Uterus (tissue), 4 donors: ENCODE data around the gene HEPN1. TPM values are rescaled to one million over a fixed set of nuclear protein-coding genes. Genes with fewer than 3 reads are reported as not detected.
A peak's percentile ranks its signal among the peaks of the same experiment; 100 is the strongest.

Experiments
- DNase-seq, 2 donors: peaks; one replicate each; pipeline ENCODE4 v3.0.0-alpha.2; 2019 to 2020
- H3K27ac ChIP-seq, 2 donors: fragments of 200-600 bp; sonication (generic); 1 replicate in 1 of 2; 2 replicates in 1 of 2; pipeline ENCODE4 v1.5.1; 2016 to 2018
- H3K27me3 ChIP-seq, 2 donors: fragments of 200-600 bp; sonication (generic); one replicate each; pipeline ENCODE4 v1.5.1; 2018 to 2019; ENCODE audit warnings: control low read depth in 1 of 2
- H3K36me3 ChIP-seq, 2 donors: fragments of 200-600 bp; sonication (generic); one replicate each; pipeline ENCODE4 v1.5.1; 2019; ENCODE audit warnings: control low read depth in 1 of 2
- H3K4me1 ChIP-seq, 2 donors: fragments of 200-600 bp; sonication (generic); one replicate each; pipeline ENCODE4 v1.5.1; 2018 to 2019; ENCODE audit warnings: control low read depth in 1 of 2
- H3K4me3 ChIP-seq, 2 donors: fragments of 200-600 bp; sonication (generic); 1 replicate in 1 of 2; 2 replicates in 1 of 2; pipeline ENCODE4 v1.5.1; 2018 to 2019; ENCODE audit warnings: mild to moderate bottlenecking in 1 of 2
- H3K9me3 ChIP-seq, 2 donors: fragments of 200-600 bp; sonication (generic); one replicate each; pipeline ENCODE4 v1.5.1; 2019; ENCODE audit warnings: control low read depth in 1 of 2
- POLR2A ChIP-seq, 2 donors: fragments of 450-650 bp; IDR thresholded peaks; one replicate each; pipeline ENCODE4 v1.6.1; 2016; ENCODE audit warnings: antibody characterized with exemption in 2 of 2, mild to moderate bottlenecking in 1 of 2, moderate library complexity in 1 of 2
- intact Hi-C: fragments of 100-400 bp; cut with DNase I; formaldehyde crosslinking; loops from one replicate; pipeline ENCODE4 v1.15.1; 2023; ENCODE audit warnings: low total_unique reads
- total RNA-seq, 4 donors: library from RNA; depleted of rRNA in 3 of 4; stranded (reverse); fragments of >200 nt in 3 of 4; gene quantifications; one replicate each; pipeline versions ENCODE4 v1.1.0 to v1.2.4, GENCODE V29; 2014 to 2023
- TF ChIP-seq, protein P1 (sequence below), 4 experiments: fragments of 200-600 bp in 2 of 4; fragments of 450-650 bp in 2 of 4; sonication (generic) in 2 of 4; IDR thresholded peaks; one replicate each; pipeline ENCODE4 v1.5.1; 2016 to 2019; ENCODE audit warnings: antibody characterized with exemption in 4 of 4, mild to moderate bottlenecking in 2 of 4, moderate library complexity in 1 of 4
- donor health status: DM: yes; HTN: yes; CAD: no.

HEPN1 gene
- total RNA-seq, 4 donors from 2014 or later, result not detected

DNA sequence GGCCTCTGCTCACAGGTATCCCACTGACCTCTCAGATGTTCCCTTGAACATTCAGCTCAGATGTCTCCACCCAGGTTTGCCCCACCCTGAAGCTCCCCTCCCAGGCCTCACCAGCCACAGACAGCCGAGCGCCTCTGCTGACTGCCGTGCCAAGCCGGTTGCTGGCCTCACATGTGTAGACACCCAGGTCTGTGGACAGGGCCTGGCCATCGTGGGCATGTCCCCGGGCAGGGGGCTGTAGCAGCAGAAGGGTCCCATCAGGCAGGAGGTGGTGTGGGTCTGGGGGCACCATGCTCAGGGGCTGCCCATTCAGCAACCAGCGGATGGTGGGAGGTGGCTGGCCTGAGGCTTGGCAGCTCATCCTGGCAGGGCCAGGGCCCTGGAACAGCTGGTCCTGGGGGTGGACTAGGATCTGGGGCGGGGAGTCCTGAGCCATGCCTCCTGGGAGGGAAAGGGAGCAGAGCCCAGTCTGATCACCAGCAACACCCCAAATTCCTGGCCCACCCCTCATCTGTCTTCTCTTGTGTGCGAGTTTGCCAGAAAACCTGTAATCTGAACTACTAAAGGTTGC is 22.1 kb upstream of the HEPN1 start:
- Histone ChIP-seq H3K27me3 (no peaks in the 10 kb centered on the region), H3K36me3 (no peaks in the 10 kb centered on the region), H3K27ac (peak overlapping the region; percentile 32 to 61), H3K9me3 (no peaks in the 10 kb centered on the region), H3K4me1 (no peaks in the 10 kb centered on the region), H3K4me3 (peak overlapping the region in 1 of 2 donors; percentile 21)
- TF ChIP-seq, protein P1, sequence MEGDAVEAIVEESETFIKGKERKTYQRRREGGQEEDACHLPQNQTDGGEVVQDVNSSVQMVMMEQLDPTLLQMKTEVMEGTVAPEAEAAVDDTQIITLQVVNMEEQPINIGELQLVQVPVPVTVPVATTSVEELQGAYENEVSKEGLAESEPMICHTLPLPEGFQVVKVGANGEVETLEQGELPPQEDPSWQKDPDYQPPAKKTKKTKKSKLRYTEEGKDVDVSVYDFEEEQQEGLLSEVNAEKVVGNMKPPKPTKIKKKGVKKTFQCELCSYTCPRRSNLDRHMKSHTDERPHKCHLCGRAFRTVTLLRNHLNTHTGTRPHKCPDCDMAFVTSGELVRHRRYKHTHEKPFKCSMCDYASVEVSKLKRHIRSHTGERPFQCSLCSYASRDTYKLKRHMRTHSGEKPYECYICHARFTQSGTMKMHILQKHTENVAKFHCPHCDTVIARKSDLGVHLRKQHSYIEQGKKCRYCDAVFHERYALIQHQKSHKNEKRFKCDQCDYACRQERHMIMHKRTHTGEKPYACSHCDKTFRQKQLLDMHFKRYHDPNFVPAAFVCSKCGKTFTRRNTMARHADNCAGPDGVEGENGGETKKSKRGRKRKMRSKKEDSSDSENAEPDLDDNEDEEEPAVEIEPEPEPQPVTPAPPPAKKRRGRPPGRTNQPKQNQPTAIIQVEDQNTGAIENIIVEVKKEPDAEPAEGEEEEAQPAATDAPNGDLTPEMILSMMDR (IDR thresholded peaks at IDR 0.05), result no peak
- TF ChIP-seq POLR2A (IDR thresholded peaks at IDR 0.05), result no peak
- intact Hi-C loops, result no loop called here
- DNase-seq, result peak in 1 of 2 donors; percentile 26

DNA sequence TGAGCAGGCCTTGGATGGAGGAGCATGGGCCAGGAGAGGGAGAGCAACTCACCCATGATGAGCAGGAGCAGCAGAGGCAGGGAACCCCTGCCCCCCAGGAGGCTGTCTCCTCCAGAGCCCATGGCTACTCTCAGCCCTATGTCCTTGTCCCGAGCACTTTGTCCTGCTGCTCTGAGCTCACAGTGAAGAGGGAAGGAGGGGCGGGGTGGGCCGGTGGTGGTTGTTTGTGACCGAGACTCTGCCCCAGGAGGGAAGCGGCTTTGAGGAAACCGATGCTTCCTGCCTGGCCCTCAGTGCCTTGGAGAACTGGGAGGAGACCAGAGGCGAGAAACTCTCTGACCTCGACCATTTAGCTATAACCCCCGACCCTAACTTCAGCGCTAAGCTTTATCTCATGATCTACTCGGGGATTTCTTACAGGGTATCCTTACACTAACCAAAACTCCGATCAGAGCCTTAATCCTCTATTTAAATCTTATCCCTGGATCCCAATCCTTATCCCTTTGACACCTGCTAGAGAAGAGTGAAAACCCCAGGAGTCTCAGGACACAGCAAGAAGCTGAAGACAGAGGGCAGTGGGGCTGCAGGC is 21.3 kb upstream of the HEPN1 start, which contains the start of gene ROBO4:
ROBO4 (minus strand) TSS at position 192 of the 589 bp plus-strand sequence; CDS start at position 122, 70 bp downstream.
- intact Hi-C loops, result no loop called here
- H3K4me3 ChIP-seq, result peak within 1 kb of the TSS in 1 of 2 donors; percentile 21
- no peaks in the 10 kb centered on the region for H3K27me3 ChIP-seq
- H3K36me3 ChIP-seq, result no peaks in the 10 kb centered on the region
- H3K27ac ChIP-seq, result peak within 1 kb of the TSS; percentile 32 to 61
- peak; percentile 26 to 56 for DNase-seq
- H3K4me1 ChIP-seq, result no peaks in the 10 kb centered on the region
- H3K9me3 ChIP-seq, result no peaks in the 10 kb centered on the region
- TF ChIP-seq POLR2A (IDR thresholded peaks at IDR 0.05), result no peak
- TF ChIP-seq, protein P1 (IDR thresholded peaks at IDR 0.05), result no peak

DNA sequence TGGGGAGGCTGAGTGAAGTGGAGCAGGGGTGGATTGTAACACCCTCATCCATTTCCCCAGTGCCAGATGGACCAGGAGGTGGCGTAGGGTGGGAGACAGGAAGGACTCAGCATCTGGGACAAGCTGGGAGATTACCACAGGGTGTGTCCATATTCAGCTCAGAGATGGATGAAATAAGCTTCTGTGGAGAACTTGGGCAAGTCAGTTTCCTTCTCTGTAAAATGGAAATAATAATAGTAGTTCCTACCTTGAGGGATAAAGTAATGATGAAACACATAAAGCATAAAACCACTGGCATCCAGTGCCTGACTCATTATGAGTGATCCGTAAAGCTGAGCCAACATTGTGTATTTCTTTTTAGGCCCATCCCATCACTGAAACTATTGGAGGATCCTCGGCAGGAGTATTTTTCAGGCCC is 20.8 kb upstream of the HEPN1 start:
- intact Hi-C loops, result no loop called here
- TF ChIP-seq POLR2A (IDR thresholded peaks at IDR 0.05), result no peak
- TF ChIP-seq, protein P1 (IDR thresholded peaks at IDR 0.05), result no peak
- Histone ChIP-seq H3K4me1 (no peaks in the 10 kb centered on the region), H3K27me3 (no peaks in the 10 kb centered on the region), H3K36me3 (no peaks in the 10 kb centered on the region), H3K4me3 (no peak overlapping the region), H3K27ac (peak overlapping the region; percentile 32 to 61), H3K9me3 (no peaks in the 10 kb centered on the region)
- peak in 1 of 2 donors; percentile 13 for DNase-seq

DNA sequence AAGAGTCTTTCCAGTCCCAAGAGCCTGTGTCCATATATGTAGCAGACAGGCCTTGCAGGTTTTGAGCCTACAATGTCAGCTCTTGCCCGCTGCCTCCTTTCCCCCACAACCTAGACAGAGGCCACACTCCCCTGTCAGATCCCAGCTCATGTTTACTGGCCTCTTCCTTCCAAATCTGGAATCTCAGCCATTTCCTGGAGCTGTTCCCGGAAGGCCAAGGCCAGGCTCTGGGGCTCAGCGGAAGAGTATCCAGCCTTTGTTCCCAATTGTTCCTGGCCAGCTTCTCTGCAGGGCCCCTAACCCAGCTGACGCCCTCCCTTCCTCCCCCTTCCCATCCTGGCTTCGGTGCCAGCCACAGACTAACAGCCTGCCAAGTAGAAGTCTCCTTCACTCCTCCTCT is 20.3 kb upstream of the HEPN1 start:
- intact Hi-C loops, result no loop called here
- Histone ChIP-seq H3K27me3 (no peaks in the 10 kb centered on the region), H3K4me3 (no peak overlapping the region), H3K4me1 (no peaks in the 10 kb centered on the region), H3K27ac (peak overlapping the region; percentile 32 to 61), H3K9me3 (no peaks in the 10 kb centered on the region), H3K36me3 (no peaks in the 10 kb centered on the region)
- no peak for TF ChIP-seq POLR2A (IDR thresholded peaks at IDR 0.05)
- TF ChIP-seq, protein P1 (IDR thresholded peaks at IDR 0.05), result no peak
- peak in 1 of 2 donors; percentile 54 for DNase-seq

DNA sequence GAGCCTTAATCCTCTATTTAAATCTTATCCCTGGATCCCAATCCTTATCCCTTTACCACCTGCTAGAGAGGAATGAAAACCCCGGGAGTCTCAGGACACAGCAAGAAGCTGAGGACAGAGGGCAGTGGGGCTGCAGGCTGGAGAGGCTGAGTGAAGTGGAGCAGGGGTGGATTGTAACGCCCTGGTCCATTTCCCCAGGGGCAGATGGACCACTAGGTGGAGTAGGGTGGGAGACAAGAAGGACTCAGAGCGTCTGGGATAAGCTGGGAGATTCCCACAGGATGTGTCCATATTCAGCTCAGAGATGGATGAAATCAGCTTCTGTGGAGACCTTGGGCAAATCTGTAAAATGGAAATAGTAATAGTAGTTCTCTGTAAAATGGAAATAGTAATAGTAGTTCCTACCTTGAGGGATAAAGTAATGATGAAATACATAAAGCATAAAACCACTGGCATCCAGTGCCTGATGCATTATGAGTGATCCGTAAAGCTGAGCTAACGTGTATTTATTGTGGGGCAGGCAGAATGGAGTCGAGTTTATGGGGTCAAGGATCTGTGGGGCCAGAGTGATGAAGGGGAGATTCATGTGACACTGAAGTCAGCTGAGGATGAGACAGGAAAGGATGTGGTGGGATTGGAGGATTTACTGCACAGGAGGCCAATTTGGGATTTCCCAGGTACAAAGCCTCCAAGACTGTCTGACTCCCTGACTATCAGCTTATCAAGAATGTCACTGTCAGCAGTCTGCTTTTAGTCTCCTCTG is 19.5 kb upstream of the HEPN1 start:
- H3K9me3 ChIP-seq, result no peaks in the 10 kb centered on the region
- peak overlapping the region; percentile 32 to 61 for H3K27ac ChIP-seq
- no peaks in the 10 kb centered on the region for H3K27me3 ChIP-seq
- no peak for TF ChIP-seq POLR2A (IDR thresholded peaks at IDR 0.05)
- TF ChIP-seq, protein P1 (IDR thresholded peaks at IDR 0.05), result no peak
- intact Hi-C loops, result no loop called here
- no peak for DNase-seq
- H3K36me3 ChIP-seq, result no peaks in the 10 kb centered on the region
- H3K4me1 ChIP-seq, result no peaks in the 10 kb centered on the region
- no peak overlapping the region for H3K4me3 ChIP-seq
